ENCODE data around the gene PLCH1. TPM values are rescaled to one million over a fixed set of nuclear protein-coding genes. Genes with fewer than 3 reads are reported as not detected.

The PLCH1 gene
- polyA plus RNA-seq, 6 donors from 2014 or later: not detected

DNA sequence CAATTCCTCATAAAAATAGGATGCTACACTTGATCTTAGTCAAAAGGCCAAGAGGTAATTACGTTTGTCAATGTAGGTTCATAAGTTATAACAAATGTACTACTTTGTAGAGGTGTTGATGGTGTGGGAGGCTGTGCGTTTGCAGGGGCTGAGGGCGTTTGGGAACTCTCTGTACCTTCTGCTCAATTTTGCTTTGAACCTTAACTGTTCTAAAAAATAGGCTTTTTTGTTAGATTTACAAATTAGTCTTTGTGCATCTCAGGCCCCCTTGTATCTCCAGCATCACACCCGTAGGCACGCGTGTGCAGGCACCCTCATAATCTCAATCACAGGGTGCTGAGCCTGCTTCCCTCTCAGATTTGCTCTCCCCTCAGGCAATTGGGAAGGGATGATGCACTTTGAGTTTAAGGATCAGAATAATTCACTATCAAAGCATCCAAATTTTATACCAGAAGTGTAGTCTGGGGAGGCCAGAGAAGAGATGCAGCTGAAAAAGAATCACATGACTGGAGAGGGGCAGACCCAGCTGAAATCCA, 415.3 kb downstream of the PLCH1 start:
- Mint-ChIP-seq H3K4me3 (no peak overlapping the region), H3K27ac (no peak overlapping the region), H3K4me1 (no peaks in the 10 kb centered on the region), H3K27me3 (no peaks in the 10 kb centered on the region), H3K36me3 (no peaks in the 10 kb centered on the region), H3K9me3 (peaks cover 0 to 1% (median 0%) of the 10 kb centered on the region in 7 donors)
- ATAC-seq (ENCODE audit: low read depth in 2 of 2): no peak
- DNase-seq: no peak

- Mint-ChIP-seq H3K27ac (no peak overlapping the region), H3K36me3 (no peaks in the 10 kb centered on the region), H3K4me1 (no peaks in the 10 kb centered on the region), H3K9me3 (peaks cover 0 to 1% (median 0%) of the 10 kb centered on the region in 7 donors), H3K4me3 (no peak overlapping the region), H3K27me3 (no peaks in the 10 kb centered on the region)
- ATAC-seq (ENCODE audit: low read depth in 2 of 2): no peak
- DNase-seq: no peak
These were observed 417.0 kb downstream of the PLCH1 start for GRCh38 chr3:155327871-155328270.

DNA sequence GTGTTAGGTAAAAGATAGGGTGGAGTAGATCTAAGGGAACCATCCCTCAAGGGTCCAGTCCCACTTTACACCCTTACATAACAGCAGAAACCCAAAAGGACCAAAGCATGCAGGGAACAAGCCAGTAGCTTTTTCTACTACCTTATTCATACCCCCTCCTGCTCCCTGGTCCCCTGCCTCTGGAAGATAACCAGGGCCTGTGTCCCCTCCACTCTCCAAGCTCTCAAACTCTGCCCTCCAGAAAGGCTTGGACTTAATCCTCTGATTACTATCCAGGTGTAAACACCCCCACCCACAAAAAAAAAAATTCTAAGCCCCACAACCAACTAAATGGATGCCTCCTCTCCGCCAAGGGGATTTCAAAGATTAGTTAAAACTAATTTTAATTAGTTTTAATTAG, 417.4 kb downstream of the PLCH1 start:
- H3K27ac Mint-ChIP-seq: peak overlapping the region in 1 of 6 donors; percentile 50
- H3K4me1 Mint-ChIP-seq: no peaks in the 10 kb centered on the region
- H3K4me3 Mint-ChIP-seq: no peak overlapping the region
- no peaks in the 10 kb centered on the region for H3K36me3 Mint-ChIP-seq
- H3K27me3 Mint-ChIP-seq: no peaks in the 10 kb centered on the region
- no peak for ATAC-seq (ENCODE audit: low read depth in 2 of 2)
- no peak for DNase-seq
- peaks cover 0 to 1% (median 0%) of the 10 kb centered on the region in 7 donors for H3K9me3 Mint-ChIP-seq

DNA sequence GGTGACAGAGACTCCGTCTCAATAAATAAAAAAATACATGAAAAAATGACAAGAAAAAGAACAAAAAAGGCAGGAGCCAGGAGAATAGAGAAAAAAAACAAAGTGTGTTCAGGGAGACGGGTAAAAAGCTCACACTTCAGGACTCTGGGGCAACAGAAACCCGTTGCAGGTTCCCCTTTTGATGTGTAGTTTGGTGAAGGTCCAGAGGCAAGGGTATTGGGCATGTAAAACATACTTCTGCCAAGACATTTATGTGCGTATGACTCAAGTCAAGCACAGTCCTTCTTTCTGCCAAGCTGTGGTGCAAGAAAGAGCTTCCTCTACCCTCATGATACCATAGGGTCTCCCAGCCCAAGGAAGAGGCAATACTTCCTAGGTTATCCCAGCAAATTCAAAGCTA, 418.0 kb downstream of the PLCH1 start:
- ATAC-seq (ENCODE audit: low read depth in 2 of 2) (no peak), DNase-seq (no peak)
- no peaks in the 10 kb centered on the region for H3K27me3 Mint-ChIP-seq
- H3K36me3 Mint-ChIP-seq: no peaks in the 10 kb centered on the region
- peaks cover 0 to 1% (median 0%) of the 10 kb centered on the region in 7 donors for H3K9me3 Mint-ChIP-seq
- H3K4me1 Mint-ChIP-seq: no peaks in the 10 kb centered on the region
- H3K27ac Mint-ChIP-seq: no peak overlapping the region
- no peak overlapping the region for H3K4me3 Mint-ChIP-seq

DNA sequence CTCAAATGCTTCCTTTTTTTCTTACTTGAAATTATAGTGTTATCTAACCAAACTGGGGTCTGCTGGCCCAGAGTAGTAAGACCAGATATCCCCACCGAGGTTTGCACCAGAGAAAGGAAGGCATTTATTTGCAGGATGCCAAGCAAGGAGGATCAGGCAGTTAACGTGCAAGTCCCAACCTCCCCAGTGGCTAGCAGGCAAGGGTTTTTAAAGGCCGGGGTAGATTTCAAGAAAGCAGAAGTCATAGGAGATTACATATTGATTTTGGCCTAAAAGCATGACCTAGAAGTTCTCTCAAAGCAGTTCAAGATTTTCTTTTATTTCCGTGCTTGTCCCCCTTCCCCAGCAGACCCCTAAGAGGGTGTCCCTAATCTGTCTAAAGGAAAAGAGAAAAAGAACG, 418.6 kb downstream of the PLCH1 start:
- Mint-ChIP-seq H3K36me3 (no peaks in the 10 kb centered on the region), H3K9me3 (peaks cover 0 to 1% (median 0%) of the 10 kb centered on the region in 7 donors), H3K27me3 (no peaks in the 10 kb centered on the region), H3K4me3 (no peak overlapping the region), H3K4me1 (no peaks in the 10 kb centered on the region), H3K27ac (no peak overlapping the region)
- ATAC-seq (ENCODE audit: low read depth in 2 of 2) (no peak), DNase-seq (no peak)

Other genes starting within 250 kb of the PLCH1 start
- gene C3orf33, start 61.2 kb upstream of the PLCH1 start, polyA plus RNA-seq (ENCODE audit: low read depth in 6 of 6): 1 to 10 TPM; 1.5 to 5.9 (median 2.2) TPM
- gene SLC33A1, start 109.4 kb upstream of the PLCH1 start, polyA plus RNA-seq (ENCODE audit: low read depth in 6 of 6): 10 to 100 TPM; 10.5 to 21.1 (median 13.9) TPM
- gene GMPS, start 125.6 kb upstream of the PLCH1 start, polyA plus RNA-seq (ENCODE audit: low read depth in 6 of 6): 10 to 100 TPM; 50.7 to 66.2 (median 57.0) TPM

All from naive B cell (primary cell).